Measurements from ENCODE around the gene NR6A1.

The NR6A1 gene

DNA sequence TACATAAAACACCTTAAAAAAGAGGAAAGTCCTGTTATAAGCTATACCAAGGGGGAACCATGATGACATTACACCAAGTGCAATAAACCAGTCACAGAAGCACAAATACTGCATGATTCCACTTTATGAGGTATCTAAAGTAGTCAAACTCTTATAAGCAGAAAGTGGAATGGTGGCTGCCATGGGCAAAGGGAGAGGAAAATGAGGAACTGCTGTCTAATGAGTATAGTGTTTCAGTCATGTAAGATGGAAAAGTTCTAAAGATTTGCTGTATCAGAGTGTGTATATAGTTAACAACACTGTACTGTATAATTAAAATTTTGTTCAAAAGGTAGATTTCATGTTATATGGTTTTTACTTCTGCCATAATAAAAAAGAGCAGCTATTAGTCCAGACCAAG lies 229.3 kb downstream of the NR6A1 start:
- no peak for DNase-seq (ENCODE audit: low read depth)
- TF ChIP-seq CTCF (conservative IDR thresholded peaks at IDR 0.05; ENCODE audit: low read length), result no peak
- no peak overlapping the region for H3K4me3 ChIP-seq (ENCODE audit: low read length)

GRCh38 chr9:124537926-124538325 lies 233.2 kb downstream of the NR6A1 start:
- TF ChIP-seq CTCF (conservative IDR thresholded peaks at IDR 0.05; ENCODE audit: low read length), result no peak
- no peak overlapping the region for H3K4me3 ChIP-seq (ENCODE audit: low read length)
- no peak for DNase-seq (ENCODE audit: low read depth)

GRCh38 chr9:124535846-124536245 lies 235.3 kb downstream of the NR6A1 start:
- no peak overlapping the region for H3K4me3 ChIP-seq (ENCODE audit: low read length)
- no peak for TF ChIP-seq CTCF (conservative IDR thresholded peaks at IDR 0.05; ENCODE audit: low read length)
- DNase-seq (ENCODE audit: low read depth), result no peak

- H3K4me3 ChIP-seq (ENCODE audit: low read length), result no peak overlapping the region
- no peak for TF ChIP-seq CTCF (conservative IDR thresholded peaks at IDR 0.05; ENCODE audit: low read length)
- DNase-seq (ENCODE audit: low read depth), result no peak
These were observed 238.2 kb downstream of the NR6A1 start for GRCh38 chr9:124532897-124533296.

GRCh38 chr9:124531115-124531514 lies 240.0 kb downstream of the NR6A1 start:
- H3K4me3 ChIP-seq (ENCODE audit: low read length), result no peak overlapping the region
- TF ChIP-seq CTCF (conservative IDR thresholded peaks at IDR 0.05; ENCODE audit: low read length), result no peak
- DNase-seq (ENCODE audit: low read depth), result no peak

- no peak for TF ChIP-seq CTCF (conservative IDR thresholded peaks at IDR 0.05; ENCODE audit: low read length)
- DNase-seq (ENCODE audit: low read depth), result no peak
- H3K4me3 ChIP-seq (ENCODE audit: low read length), result no peak overlapping the region
These were observed 240.9 kb downstream of the NR6A1 start for GRCh38 chr9:124530246-124530645.

DNA sequence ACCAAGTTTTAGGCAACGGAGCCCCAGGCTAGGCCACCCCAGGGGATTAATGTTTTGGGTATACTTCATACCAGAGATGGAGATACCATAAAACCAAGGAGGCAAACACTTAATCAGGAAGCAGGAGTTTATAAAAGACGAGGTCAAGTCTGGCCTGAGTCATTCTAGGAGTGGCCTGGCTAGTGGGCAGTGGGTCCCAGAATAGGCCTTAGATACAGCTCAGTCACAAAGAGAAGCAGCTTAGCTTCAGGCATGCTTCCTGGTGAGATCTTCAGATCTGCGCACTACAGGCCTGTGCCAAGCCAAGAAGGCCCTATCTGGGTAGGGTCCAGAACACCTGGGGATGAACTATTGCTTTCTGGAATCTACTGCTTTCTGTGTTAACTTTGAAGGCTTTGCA lies 243.3 kb downstream of the NR6A1 start:
- DNase-seq (ENCODE audit: low read depth), result no peak
- TF ChIP-seq CTCF (conservative IDR thresholded peaks at IDR 0.05; ENCODE audit: low read length), result no peak
- no peak overlapping the region for H3K4me3 ChIP-seq (ENCODE audit: low read length)

Measured in AG10803 (cell line).